CD14-positive monocyte (primary cell): ENCODE measurements around the gene CBLIF. TPM values are rescaled to one million over a fixed set of nuclear protein-coding genes. Genes with fewer than 3 reads are reported as not detected.

ENCODE experiments used
- DNase-seq, 3 donors: peaks; one replicate each; pipeline ENCODE4 v3.0.0-alpha.2; 2011 to 2022
- H2AFZ ChIP-seq: 2 replicates; pipeline ENCODE4 v1.6.0; 2012; ENCODE audit warnings: mild to moderate bottlenecking, low read depth, low read length, inconsistent platforms; ENCODE audit not compliant: insufficient read depth, poor library complexity, severe bottlenecking
- H3K27ac ChIP-seq, 2 donors: 1 replicate in 1 of 2; 2 replicates in 1 of 2; pipeline ENCODE4 v1.5.1; 2012 to 2013; ENCODE audit warnings: low read length in 2 of 2, control low read depth in 1 of 2, inconsistent platforms in 1 of 2, low read depth in 1 of 2, mild to moderate bottlenecking in 1 of 2
- H3K27me3 ChIP-seq, 2 donors: one replicate each; pipeline versions ENCODE4 v1.6.0 to v1.6.1; 2011 to 2013; ENCODE audit warnings: low read length in 2 of 2; ENCODE audit not compliant: control insufficient read depth in 2 of 2, insufficient read depth in 2 of 2
- H3K36me3 ChIP-seq, 2 donors: replicated peaks in 1 of 2; 1 replicate in 1 of 2; 2 replicates in 1 of 2; pipeline versions ENCODE4 v1.5.1 to v1.6.1; 2012 to 2013; ENCODE audit warnings: low read length in 2 of 2, control low read depth in 1 of 2, inconsistent platforms in 1 of 2, mild to moderate bottlenecking in 1 of 2; ENCODE audit not compliant: insufficient read depth in 2 of 2, control insufficient read depth in 1 of 2
- H3K4me1 ChIP-seq, 2 donors: 1 replicate in 1 of 2; 2 replicates in 1 of 2; pipeline versions ENCODE4 v1.5.1 to v1.6.1; 2012 to 2013; ENCODE audit warnings: low read length in 2 of 2, control low read depth in 1 of 2, inconsistent platforms in 1 of 2, mild to moderate bottlenecking in 1 of 2, moderate library complexity in 1 of 2; ENCODE audit not compliant: insufficient read depth in 2 of 2, control insufficient read depth in 1 of 2
- H3K4me2 ChIP-seq: replicated peaks from 2 replicates; pipeline ENCODE3; 2012; ENCODE audit warnings: low read length, moderate library complexity, mild to moderate bottlenecking; ENCODE audit not compliant: poor library complexity, severe bottlenecking; ENCODE audit errors: extremely low read depth
- H3K4me3 ChIP-seq, 3 experiments: fragments of 200-600 bp in 1 of 3; sonication (generic) in 1 of 3; replicated peaks in 1 of 3; 1 replicate in 2 of 3; 2 replicates in 1 of 3; pipeline ENCODE4 v1.5.1; 2011 to 2013; ENCODE audit warnings: low read length in 3 of 3, mild to moderate bottlenecking in 3 of 3, control low read depth in 2 of 3, low read depth in 2 of 3, inconsistent platforms in 1 of 3, moderate library complexity in 1 of 3
- H3K79me2 ChIP-seq: 2 replicates; pipeline ENCODE4 v1.6.0; 2012; ENCODE audit warnings: mild to moderate bottlenecking, control low read depth, inconsistent platforms, low read length, moderate library complexity; ENCODE audit not compliant: insufficient read depth
- H3K9ac ChIP-seq: 2 replicates; pipeline ENCODE4 v1.6.0; 2017; ENCODE audit warnings: low read length, mild to moderate bottlenecking; ENCODE audit not compliant: insufficient read depth, poor library complexity, severe bottlenecking
- H3K9me3 ChIP-seq, 2 donors: replicated peaks in 1 of 2; 1 replicate in 1 of 2; 2 replicates in 1 of 2; pipeline versions ENCODE4 v1.5.1 to v1.6.1; 2012 to 2013; ENCODE audit warnings: low read length in 2 of 2, control low read depth in 1 of 2; ENCODE audit not compliant: control insufficient read depth in 1 of 2, insufficient read depth in 1 of 2
- H4K20me1 ChIP-seq: 2 replicates; pipeline ENCODE4 v1.6.0; 2012; ENCODE audit warnings: mild to moderate bottlenecking, low read length, control low read depth, moderate library complexity; ENCODE audit not compliant: insufficient read depth
- H3K27ac Mint-ChIP-seq, 7 donors: one replicate each; pipeline ENCODE4 v1.8.0; 2020; ENCODE audit warnings: mild to moderate bottlenecking in 7 of 7, mixed read lengths in 7 of 7, moderate library complexity in 6 of 7, inconsistent platforms in 2 of 7
- H3K27me3 Mint-ChIP-seq, 3 donors: one replicate each; pipeline ENCODE4 v1.8.0; 2021 to 2022; ENCODE audit warnings: low read depth in 3 of 3, mild to moderate bottlenecking in 3 of 3, mixed read lengths in 3 of 3, moderate library complexity in 3 of 3, inconsistent platforms in 1 of 3
- H3K36me3 Mint-ChIP-seq, 2 donors: one replicate each; pipeline ENCODE4 v1.8.0; 2020; ENCODE audit warnings: mixed read lengths in 2 of 2, inconsistent platforms in 1 of 2, mild to moderate bottlenecking in 1 of 2
- H3K4me1 Mint-ChIP-seq: one replicate; pipeline ENCODE4 v1.8.0; 2020; ENCODE audit warnings: mild to moderate bottlenecking, mixed read lengths
- H3K4me3 Mint-ChIP-seq, 2 donors: one replicate each; pipeline ENCODE4 v1.8.0; 2020; ENCODE audit warnings: mild to moderate bottlenecking in 2 of 2, mixed read lengths in 2 of 2, moderate library complexity in 1 of 2
- H3K9me3 Mint-ChIP-seq, 7 donors: one replicate each; pipeline ENCODE4 v1.8.0; 2020 to 2022; ENCODE audit warnings: mixed read lengths in 7 of 7, mild to moderate bottlenecking in 6 of 7, moderate library complexity in 6 of 7, inconsistent platforms in 2 of 7
- CTCF ChIP-seq: fragments of 200-600 bp; IDR thresholded peaks from one replicate; pipeline ENCODE4 v1.8.0; 2022; ENCODE audit warnings: antibody characterized with exemption, mild to moderate bottlenecking
- WGBS: methylation state at CpG from one replicate; pipeline ENCODE4 v1.1.5; 2013; ENCODE audit warnings: missing lambda C conversion rate; ENCODE audit not compliant: insufficient coverage; 5-methylcytosine and 5-hydroxymethylcytosine counted together
- intact Hi-C, 2 donors: fragments of 100-400 bp; cut with micrococcal nuclease; formaldehyde crosslinking; loops; one replicate each; pipeline versions ENCODE4 v1.15.0 to v1.15.1; 2023
- polyA plus RNA-seq, 3 donors: library from polyadenylated mRNA; depleted of rRNA in 1 of 3; unstranded in 2 of 3; stranded (reverse) in 1 of 3; fragments of 300-500 nt in 2 of 3; fragments of >200 nt in 1 of 3; fragmentation: Illumina TruSeq in 2 of 3; gene quantifications; 1 replicate in 2 of 3; 2 replicates in 1 of 3; pipeline ENCODE4 v1.2.3, GENCODE V29; 2012 to 2021

Gene CBLIF
- polyA plus RNA-seq, 3 donors: not detected

GRCh38 chr11:59813364-59813763 lies 31.9 kb downstream of the CBLIF start:
- Mint-ChIP-seq H3K36me3 (peaks cover 3 to 4% of the 10 kb centered on the region in 2 donors), H3K9me3 (peaks cover 0 to 3% (median 0%) of the 10 kb centered on the region in 7 donors), H3K4me3 (peak overlapping the region in 1 of 2 donors; percentile 49), H3K27ac (peak overlapping the region; percentile 83 to 92 (median 86)), H3K27me3 (no peaks in the 10 kb centered on the region), H3K4me1 (peaks cover 26% of the 10 kb centered on the region)
- Histone ChIP-seq H3K4me3 (peak overlapping the region in 2 of 3 experiments; percentile 66 to 69), H3K4me2 (peak overlapping the region; percentile 58), H3K4me1 (peaks cover 24 to 34% of the 10 kb centered on the region in 2 donors), H2AFZ (peak overlapping the region; percentile 52), H3K36me3 (peaks cover 4% of the 10 kb centered on the region in 2 donors), H3K9ac (no peak overlapping the region), H3K9me3 (no peaks in the 10 kb centered on the region), H3K79me2 (peaks cover 21% of the 10 kb centered on the region), H3K27me3 (no peaks in the 10 kb centered on the region), H3K27ac (peak overlapping the region; percentile 60 to 68), H4K20me1 (no peaks in the 10 kb centered on the region)
- no peak for TF ChIP-seq CTCF
- DNase-seq: no peak
- intact Hi-C loops: loop anchor here in 1 of 2 donors (5.0 kb wide), 1 partner anchor 146 kb away; the partner anchor contains the start of gene PATL1
- no CpG with 5 or more reads among the region's 1 CpG for WGBS

GRCh38 chr11:59812220-59812619 lies 33.1 kb downstream of the CBLIF start:
- no peaks in the 10 kb centered on the region for H4K20me1 ChIP-seq
- Mint-ChIP-seq H3K36me3 (peaks cover 9 to 11% of the 10 kb centered on the region in 2 donors), H3K4me3 (no peak overlapping the region), H3K4me1 (peaks cover 24% of the 10 kb centered on the region), H3K27me3 (no peaks in the 10 kb centered on the region), H3K9me3 (peaks cover 0 to 3% (median 0%) of the 10 kb centered on the region in 7 donors), H3K27ac (no peak overlapping the region)
- no peak overlapping the region for H3K27ac ChIP-seq
- H3K9me3 ChIP-seq: no peaks in the 10 kb centered on the region
- H3K79me2 ChIP-seq: peaks cover 21% of the 10 kb centered on the region
- intact Hi-C loops: loop anchor here in 1 of 2 donors (5.0 kb wide), 1 partner anchor 145 kb away; the partner anchor contains the start of gene PATL1
- H3K9ac ChIP-seq: no peak overlapping the region
- no peak for TF ChIP-seq CTCF
- H3K4me2 ChIP-seq: no peak overlapping the region
- H3K36me3 ChIP-seq: peaks cover 11 to 15% of the 10 kb centered on the region in 2 donors
- no peak overlapping the region for H3K4me3 ChIP-seq
- H3K27me3 ChIP-seq: no peaks in the 10 kb centered on the region
- H3K4me1 ChIP-seq: peaks cover 23 to 34% of the 10 kb centered on the region in 2 donors
- no peak for DNase-seq
- WGBS: 100% methylated on average over 1 of the region's 2 CpGs
- no peak overlapping the region for H2AFZ ChIP-seq
